GM23248 (cell line): Measurements from ENCODE around the gene TELO2.

Experiments used
- EZH2 ChIP-seq: fragments of 200-600 bp; sonication (generic); IDR thresholded peaks from 2 replicates; pipeline ENCODE4 v1.6.1; 2018; ENCODE audit warnings: antibody characterized with exemption, mild to moderate bottlenecking; ENCODE audit not compliant: insufficient read depth, poor library complexity, severe bottlenecking
- EZH2phosphoT487 ChIP-seq: fragments of 200-600 bp; sonication (generic); IDR thresholded peaks from 2 replicates; pipeline ENCODE4 v1.6.1; 2018; ENCODE audit warnings: antibody characterized with exemption, moderate library complexity, mild to moderate bottlenecking, low read depth; ENCODE audit not compliant: insufficient read depth

GRCh38 chr16:1464196-1464893 lies 28.8 kb upstream of the TELO2 start:
- no peak for TF ChIP-seq EZH2
- TF ChIP-seq EZH2phosphoT487 = no peak
